ENCODE measurements around the gene FBXO8.

Gene FBXO8

DNA sequence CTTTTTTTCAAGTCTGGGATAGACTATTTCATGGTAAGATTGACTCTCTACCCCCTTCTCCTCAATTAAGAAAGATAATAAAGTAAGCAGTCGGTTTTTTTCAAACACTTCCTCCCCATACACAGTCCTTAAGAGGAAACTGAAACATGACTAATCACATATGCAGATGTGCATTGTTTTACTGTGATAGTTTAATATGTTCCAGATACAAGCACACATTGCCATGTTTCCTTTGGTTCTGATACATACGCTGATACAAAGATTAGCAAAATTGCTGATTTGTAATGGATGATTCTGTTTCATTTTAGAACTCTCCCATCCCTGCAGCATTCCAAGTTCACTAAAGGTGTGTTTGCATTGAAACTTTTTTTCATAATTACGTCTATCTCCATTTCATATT is 76.1 kb downstream of the FBXO8 start:
- no peak for FAIRE-seq

DNA sequence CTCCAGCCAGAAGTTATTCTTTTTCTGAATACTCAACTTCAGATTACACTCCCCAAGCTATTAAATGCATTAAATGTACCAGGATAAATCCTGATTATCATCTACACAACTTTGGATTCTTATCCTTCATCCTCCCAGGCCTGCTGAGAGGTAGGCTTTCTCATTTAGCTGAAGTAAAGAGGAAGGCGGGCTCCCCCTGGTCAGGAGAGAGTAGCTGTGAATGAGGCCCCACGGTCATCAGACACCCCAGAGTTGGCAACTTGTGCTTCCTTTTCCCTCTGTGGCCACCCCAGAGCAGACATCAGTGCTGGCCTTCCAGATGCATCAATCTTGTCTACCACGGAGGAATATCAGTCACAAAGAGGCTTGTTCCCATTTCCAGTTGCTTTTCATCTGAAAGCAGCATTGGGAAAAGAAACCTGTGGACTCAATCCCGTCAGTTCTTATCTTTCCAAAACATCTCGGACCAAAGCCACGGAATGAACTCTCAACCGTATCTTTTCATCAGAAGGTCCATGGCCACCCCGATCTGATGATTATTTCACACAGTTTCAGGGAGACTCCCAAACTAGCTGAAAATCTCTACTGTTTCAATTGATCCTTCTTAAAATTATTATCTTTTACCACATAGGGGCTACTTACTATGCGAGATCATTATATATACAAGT is 79.2 kb downstream of the FBXO8 start:
- FAIRE-seq, result no peak

DNA sequence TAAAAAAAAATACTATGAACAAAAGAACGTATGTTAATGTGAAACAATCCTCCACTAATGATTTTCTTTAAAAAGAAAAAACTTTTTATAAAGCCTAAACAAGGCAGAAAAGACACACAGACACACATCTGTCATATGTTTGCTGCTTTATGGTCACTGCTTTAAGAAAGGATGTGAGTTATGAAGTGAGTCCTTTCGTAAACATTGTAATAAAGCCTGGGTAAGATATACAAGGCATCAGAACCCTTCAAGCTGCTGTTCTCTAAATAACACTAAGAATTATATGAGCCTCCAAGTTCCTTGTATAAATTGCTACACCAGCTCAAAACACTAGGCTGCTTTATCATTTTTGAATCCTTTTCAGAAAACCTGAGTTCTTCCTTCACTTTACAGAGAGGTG is 81.6 kb downstream of the FBXO8 start:
- no peak for FAIRE-seq

DNA sequence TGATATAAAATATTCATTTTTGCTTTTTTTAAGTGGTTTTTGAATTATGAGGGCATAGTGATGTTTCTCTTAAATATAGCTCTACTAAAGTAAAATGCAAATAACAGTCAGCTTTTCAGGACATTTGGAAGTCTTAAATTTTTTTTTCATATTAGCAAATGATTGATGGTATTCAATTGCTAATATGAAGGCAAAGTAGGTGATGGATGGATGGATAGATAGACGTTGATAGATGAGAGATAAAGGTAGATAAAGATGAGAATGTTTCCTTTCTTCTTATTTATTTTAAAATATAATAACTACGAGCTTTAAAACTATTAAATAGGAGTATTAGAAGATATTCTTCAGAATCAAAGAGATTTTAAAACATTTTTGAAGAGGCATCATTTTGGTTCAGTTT is 83.7 kb downstream of the FBXO8 start:
- FAIRE-seq, result peak; percentile 18

DNA sequence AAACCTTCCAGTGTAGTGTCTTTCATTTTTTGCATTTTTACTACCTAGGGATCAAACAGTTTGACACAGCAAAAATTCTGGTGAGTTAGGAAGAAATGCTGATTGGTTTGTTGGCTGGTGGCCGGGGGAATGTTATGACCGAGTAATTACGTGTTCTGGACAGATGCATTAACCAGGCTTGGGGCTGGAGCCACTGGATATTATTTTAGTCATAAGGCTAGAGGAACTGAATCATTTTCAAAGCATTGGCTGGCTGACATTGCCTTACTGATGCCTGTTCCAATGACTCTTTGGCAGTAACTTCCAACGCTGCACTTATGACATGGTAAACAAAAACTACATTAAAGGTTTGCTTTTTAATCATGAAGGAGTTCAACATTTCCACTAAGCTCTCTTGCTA is 84.6 kb downstream of the FBXO8 start:
- no peak for FAIRE-seq

DNA sequence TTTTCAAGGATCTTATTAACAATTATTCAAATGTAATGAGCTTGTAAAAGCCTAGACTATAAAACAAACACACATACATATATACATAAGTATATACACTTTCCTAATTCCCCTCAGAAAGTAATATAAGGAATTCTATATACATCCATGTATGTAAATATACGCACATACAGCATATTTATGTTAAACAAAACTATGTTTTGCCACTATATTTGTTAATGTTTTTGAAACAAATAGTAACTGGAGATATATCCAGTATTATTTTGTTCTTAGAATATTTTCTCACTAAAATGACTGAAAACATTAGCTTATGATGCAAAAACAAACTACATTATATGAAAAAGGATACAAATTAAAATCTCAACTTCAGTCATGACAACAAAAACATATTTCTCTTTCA is 85.1 kb downstream of the FBXO8 start:
- no peak for FAIRE-seq

DNA sequence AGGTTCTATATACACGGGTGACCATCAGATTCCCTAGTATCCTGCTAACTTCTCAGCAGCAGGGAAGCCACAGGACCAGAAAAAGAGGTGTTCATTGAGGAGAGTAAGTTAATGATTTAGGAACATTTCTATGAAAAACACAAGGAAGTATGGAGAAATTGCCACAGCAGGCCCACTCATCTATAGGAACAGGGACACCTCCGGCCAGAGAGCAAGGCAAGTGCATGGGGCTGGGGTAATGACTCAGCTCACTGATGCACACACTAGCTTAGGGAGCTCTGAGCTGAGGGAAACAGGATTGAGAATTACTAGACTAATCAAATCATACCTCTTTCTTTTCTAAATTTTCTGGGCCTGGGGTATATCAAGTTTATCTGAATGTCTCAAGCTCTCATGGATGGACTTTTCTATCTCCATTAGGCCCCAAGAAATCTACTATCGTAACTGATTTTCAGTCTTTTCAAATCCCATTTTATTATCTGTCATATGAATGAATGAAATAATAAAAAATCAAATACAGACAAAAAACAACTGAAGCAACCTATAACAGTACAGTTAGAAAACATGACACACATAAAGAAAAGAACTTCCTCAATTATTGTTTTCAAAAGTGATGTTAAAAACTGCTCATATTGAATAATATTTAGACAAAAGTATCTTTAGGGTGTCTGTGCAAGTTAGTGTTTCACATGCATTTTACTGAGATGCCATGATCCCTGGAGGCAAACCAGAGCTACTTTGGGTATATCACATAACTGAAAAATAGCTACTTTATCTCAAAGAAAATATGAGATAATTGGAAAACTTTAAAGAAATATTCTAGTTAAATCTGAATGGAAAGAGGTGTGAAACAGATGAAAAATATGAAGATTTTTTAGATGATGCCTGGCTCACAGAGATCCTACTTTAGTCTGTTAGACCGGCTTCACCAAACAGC is 89.8 kb downstream of the FBXO8 start:
- no peak for FAIRE-seq

DNA sequence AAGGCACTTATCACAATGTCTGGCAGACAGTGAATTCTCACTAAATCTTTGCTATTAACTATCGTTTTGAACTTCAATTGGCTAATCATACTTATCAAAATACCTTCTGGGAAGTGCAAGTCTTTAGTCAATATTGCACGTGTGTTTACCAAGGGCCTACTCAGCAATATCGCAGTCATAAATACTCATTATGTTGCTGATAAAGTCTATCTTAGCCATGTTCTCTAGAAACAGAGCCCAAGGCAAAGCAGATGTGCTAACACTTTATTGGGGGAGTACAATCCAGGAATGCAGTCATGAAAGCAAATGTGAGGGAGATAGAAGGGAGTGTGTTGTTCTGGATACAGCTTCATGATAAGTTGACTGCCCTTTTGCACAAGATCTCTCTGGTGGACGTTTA is 90.5 kb downstream of the FBXO8 start:
- FAIRE-seq, result no peak

DNA sequence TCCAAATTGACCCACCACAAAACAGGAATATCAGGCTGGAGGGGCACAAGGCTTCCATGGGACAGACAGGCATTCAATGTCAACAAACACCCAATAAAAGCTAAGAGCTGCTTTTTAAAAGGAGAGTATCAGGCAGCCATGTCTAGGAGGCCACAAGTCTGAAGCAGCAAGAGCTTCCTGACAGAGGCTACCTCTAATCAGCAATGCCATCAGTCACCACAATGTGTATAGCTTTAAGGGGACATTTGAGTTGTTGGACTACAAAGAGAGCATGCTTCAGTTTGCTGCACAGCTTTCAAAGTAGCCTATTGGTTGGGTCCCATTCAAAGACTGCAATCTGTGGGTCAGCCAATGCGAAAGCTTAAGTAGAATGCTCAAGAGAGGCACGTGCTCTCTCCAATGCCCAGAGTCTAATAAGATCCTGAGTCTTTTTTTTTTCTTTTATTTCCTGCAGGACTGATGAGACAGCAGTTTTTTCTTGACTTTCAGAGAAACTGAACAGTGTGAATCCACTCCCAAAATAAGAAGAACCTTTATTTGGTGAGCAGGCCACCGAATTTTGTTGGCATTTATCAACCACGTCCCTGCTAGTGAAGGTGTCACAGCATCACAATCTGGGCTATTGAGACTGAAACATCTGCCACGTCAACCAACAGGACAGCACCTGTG is 92.5 kb downstream of the FBXO8 start:
- no peak for FAIRE-seq

DNA sequence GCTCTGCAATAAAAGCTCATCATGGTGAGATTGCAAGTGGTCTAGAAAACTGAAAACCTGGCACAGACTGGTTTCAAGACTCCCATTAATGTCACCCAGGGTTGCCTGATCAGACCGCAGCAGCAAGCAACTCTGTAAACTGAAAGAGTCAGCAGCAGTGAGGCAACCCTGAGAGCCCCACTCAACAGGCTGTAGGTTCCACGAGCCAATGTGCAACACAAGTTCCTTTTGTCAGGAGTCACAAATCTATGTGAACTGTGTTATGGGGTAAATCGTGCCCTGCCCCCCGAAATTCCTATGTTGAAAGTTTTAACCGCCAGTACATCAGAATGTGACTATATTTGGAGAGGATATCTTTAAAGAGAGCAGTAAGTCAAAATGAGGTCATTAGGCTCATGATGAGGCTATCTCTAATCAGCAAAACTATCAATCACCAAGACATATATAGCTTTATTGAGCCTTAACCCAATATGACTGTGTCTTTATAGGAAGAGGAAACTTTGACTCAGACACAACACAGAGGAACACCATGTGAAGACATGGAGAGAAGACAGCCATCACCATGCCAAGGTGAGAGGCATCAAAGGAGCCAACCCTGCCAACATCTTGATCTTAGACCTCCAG is 94.0 kb downstream of the FBXO8 start:
- FAIRE-seq, result no peak

Measured in colon (tissue), 2 donors.